H1 (cell line): ENCODE data around the gene TXLNG. TPM values are rescaled to one million over a fixed set of nuclear protein-coding genes. Genes with fewer than 3 reads are reported as not detected.

Source experiments
- CTCF ChIA-PET: fragments of 300-600 bp; sonication (Branson Sonifier 250); formaldehyde crosslinking; loops from one replicate; lab custom pipeline; 2021; ENCODE audit not compliant: partially characterized antibody; lab: Charles Lee
- POLR2A ChIA-PET: fragments of 300-600 bp; sonication (Branson Sonifier 250); formaldehyde crosslinking; loops from one replicate; lab custom pipeline; 2021; ENCODE audit warnings: inconsistent platforms; ENCODE audit not compliant: partially characterized antibody; lab: Charles Lee
- DNase-seq, 2 experiments: peaks; one replicate each; pipeline versions ENCODE4 v3.0.0 to v3.0.0-alpha.2; 2010 to 2022; ENCODE audit warnings: low spot score in 2 of 2, low read depth in 1 of 2, mixed read lengths in 1 of 2
- FAIRE-seq: peaks from 2 replicates; lab custom pipeline; 2011; peaks lifted over from hg19 to GRCh38; lab: Jason Lieb, UNC
- H2AFZ ChIP-seq: 2 replicates; pipeline ENCODE4 v1.8.1; 2012; ENCODE audit warnings: low read length, inconsistent platforms
- H2AK5ac ChIP-seq: 2 replicates; pipeline ENCODE4 v1.6.1; 2013; ENCODE audit warnings: low read depth, low read length
- H2BK120ac ChIP-seq: replicated peaks from 2 replicates; pipeline ENCODE3; 2013; ENCODE audit warnings: low read depth, low read length, inconsistent platforms
- H2BK12ac ChIP-seq: 2 replicates; pipeline ENCODE4 v1.6.1; 2013; ENCODE audit warnings: low read depth, low read length
- H2BK15ac ChIP-seq: 2 replicates; pipeline ENCODE4 v1.6.1; 2013; ENCODE audit warnings: low read length
- H2BK20ac ChIP-seq: 2 replicates; pipeline ENCODE4 v1.6.1; 2013; ENCODE audit warnings: low read length
- H2BK5ac ChIP-seq: 2 replicates; pipeline ENCODE4 v1.6.1; 2013; ENCODE audit warnings: low read depth, low read length
- H3K14ac ChIP-seq: 2 replicates; pipeline ENCODE4 v1.6.1; 2013; ENCODE audit warnings: inconsistent platforms; ENCODE audit not compliant: insufficient read length
- H3K18ac ChIP-seq: 2 replicates; pipeline ENCODE4 v1.6.1; 2013; ENCODE audit warnings: low read length; ENCODE audit errors: extremely low read depth
- H3K23ac ChIP-seq: 2 replicates; pipeline ENCODE4 v1.6.1; 2013; ENCODE audit warnings: inconsistent platforms; ENCODE audit not compliant: insufficient read length
- H3K23me2 ChIP-seq: 2 replicates; pipeline ENCODE4 v1.6.1; 2013; ENCODE audit warnings: low read depth, low read length
- H3K27ac ChIP-seq: 2 replicates; pipeline ENCODE4 v1.6.1; 2011; ENCODE audit warnings: low read depth, low read length, inconsistent platforms
- H3K27me3 ChIP-seq, 4 experiments: replicated peaks in 1 of 4; 1 replicate in 1 of 4; 2 replicates in 3 of 4; pipeline versions ENCODE4 v1.6.1 to v1.8.1; 2011 to 2013; ENCODE audit warnings: low read length in 3 of 4, mild to moderate bottlenecking in 3 of 4, inconsistent platforms in 2 of 4, mixed read lengths in 2 of 4, moderate library complexity in 1 of 4; ENCODE audit not compliant: control insufficient read depth in 3 of 4, insufficient read depth in 3 of 4; ENCODE audit errors: extremely low read depth in 1 of 4
- H3K36me3 ChIP-seq, 4 experiments: 2 replicates each; pipeline versions ENCODE4 v1.6.1 to v1.8.1; 2011 to 2013; ENCODE audit warnings: mild to moderate bottlenecking in 4 of 4, low read length in 3 of 4, moderate library complexity in 2 of 4, control low read depth in 1 of 4, inconsistent platforms in 1 of 4; ENCODE audit not compliant: insufficient read depth in 4 of 4, control insufficient read depth in 2 of 4
- H3K4ac ChIP-seq: replicated peaks from 2 replicates; pipeline ENCODE3; 2013; ENCODE audit warnings: low read length, low read depth, mixed read lengths, inconsistent platforms; ENCODE audit not compliant: insufficient read length
- H3K4me1 ChIP-seq, 4 experiments: replicated peaks in 1 of 4; 1 replicate in 1 of 4; 2 replicates in 3 of 4; pipeline versions ENCODE4 v1.6.1 to v1.8.1; 2011 to 2013; ENCODE audit warnings: low read length in 3 of 4, inconsistent platforms in 2 of 4, mixed read lengths in 1 of 4; ENCODE audit not compliant: insufficient read depth in 4 of 4, control insufficient read depth in 3 of 4
- H3K4me2 ChIP-seq, 2 experiments: 2 replicates each; pipeline versions ENCODE4 v1.6.1 to v1.8.1; 2011 to 2013; ENCODE audit warnings: low read depth in 2 of 2, low read length in 2 of 2, control low read depth in 1 of 2, inconsistent platforms in 1 of 2, mild to moderate bottlenecking in 1 of 2; ENCODE audit not compliant: insufficient read depth in 1 of 2
- H3K4me3 ChIP-seq, 4 experiments: fragments of 200-600, 300-600 bp in 1 of 4; sonication (generic), shearing (Covaris generic), sonication (Bioruptor Twin) in 1 of 4; 2 replicates each; pipeline versions ENCODE4 v1.5.1 to v1.8.1; 2011 to 2016; ENCODE audit warnings: low read length in 4 of 4, low read depth in 3 of 4, control low read depth in 2 of 4, inconsistent platforms in 2 of 4, mild to moderate bottlenecking in 2 of 4, mixed read lengths in 1 of 4, moderate library complexity in 1 of 4; ENCODE audit not compliant: insufficient read depth in 2 of 4; ENCODE audit errors: extremely low read depth in 1 of 4
- H3K56ac ChIP-seq: replicated peaks from 2 replicates; pipeline ENCODE3; 2013; ENCODE audit warnings: low read depth, mild to moderate bottlenecking, mixed read lengths, low read length, inconsistent platforms; ENCODE audit not compliant: insufficient read length
- H3K79me1 ChIP-seq: 2 replicates; pipeline ENCODE4 v1.6.1; 2013; ENCODE audit warnings: low read depth, low read length, control low read depth
- H3K79me2 ChIP-seq, 2 experiments: 2 replicates each; pipeline versions ENCODE4 v1.6.1 to v1.8.1; 2012 to 2013; ENCODE audit warnings: low read length in 2 of 2, mild to moderate bottlenecking in 2 of 2, inconsistent platforms in 1 of 2; ENCODE audit not compliant: insufficient read depth in 2 of 2, control insufficient read depth in 1 of 2
- H3K9ac ChIP-seq, 4 experiments: replicated peaks in 1 of 4; 1 replicate in 1 of 4; 2 replicates in 3 of 4; pipeline versions ENCODE4 v1.6.1 to v1.8.1; 2011 to 2013; ENCODE audit warnings: low read depth in 3 of 4, low read length in 3 of 4, control low read depth in 2 of 4, mild to moderate bottlenecking in 2 of 4, moderate library complexity in 2 of 4, inconsistent platforms in 1 of 4; ENCODE audit errors: extremely low read depth in 1 of 4
- H3K9me3 ChIP-seq, 2 experiments: 2 replicates each; pipeline versions ENCODE4 v1.6.1 to v1.8.1; 2012 to 2013; ENCODE audit warnings: mild to moderate bottlenecking in 2 of 2, moderate library complexity in 2 of 2, control low read depth in 1 of 2, inconsistent platforms in 1 of 2, low read depth in 1 of 2, low read length in 1 of 2, mixed read lengths in 1 of 2; ENCODE audit not compliant: insufficient read depth in 2 of 2
- H4K20me1 ChIP-seq, 2 experiments: replicated peaks in 1 of 2; 2 replicates each; pipeline versions ENCODE3 to v1.8.1; 2011 to 2013; ENCODE audit warnings: inconsistent platforms in 2 of 2, low read length in 2 of 2, mild to moderate bottlenecking in 1 of 2; ENCODE audit not compliant: insufficient read depth in 2 of 2, control insufficient read depth in 1 of 2
- H4K5ac ChIP-seq: 2 replicates; pipeline ENCODE4 v1.6.1; 2013; ENCODE audit warnings: low read length, low read depth, mixed read lengths, inconsistent platforms; ENCODE audit not compliant: insufficient read length
- H4K8ac ChIP-seq: 2 replicates; pipeline ENCODE4 v1.8.0; 2013; ENCODE audit warnings: mild to moderate bottlenecking, moderate library complexity, low read length, inconsistent platforms; ENCODE audit not compliant: insufficient read depth; ENCODE audit errors: extremely low read depth
- H4K91ac ChIP-seq: replicated peaks from 2 replicates; pipeline ENCODE3; 2013; ENCODE audit warnings: low read length, mixed read lengths, inconsistent platforms; ENCODE audit not compliant: insufficient read length
- BRCA1 ChIP-seq: IDR thresholded peaks from 2 replicates; pipeline ENCODE4 v1.6.1; 2012; ENCODE audit warnings: low read depth, low read length, improper control_type of control experiment
- RXRA ChIP-seq: IDR thresholded peaks from 2 replicates; pipeline ENCODE4 v1.6.1; 2011; ENCODE audit warnings: low read depth, mild to moderate bottlenecking, low read length, moderate library complexity; ENCODE audit not compliant: insufficient read depth
- WGBS, 2 experiments: shearing (Covaris generic) in 1 of 2; methylation state at CpG; one replicate each; pipeline versions ENCODE4 v1.1.6 to v1.1.7; 2013 to 2015; ENCODE audit warnings: low lambda C conversion rate in 2 of 2, mixed read lengths in 2 of 2, inconsistent platforms in 1 of 2, low coverage in 1 of 2, missing lambda C conversion rate in 1 of 2; ENCODE audit not compliant: insufficient replicate concordance in 2 of 2, insufficient coverage in 1 of 2, insufficient read length in 1 of 2; ENCODE audit errors: extremely low coverage in 1 of 2, missing lambda C conversion rate in 1 of 2; 5-methylcytosine and 5-hydroxymethylcytosine counted together
- polyA plus RNA-seq, 7 experiments: library from polyadenylated mRNA; depleted of rRNA in 3 of 7; stranded (reverse) in 5 of 7; unstranded in 2 of 7; fragments of >200 nt in 5 of 7; fragments of 200-250 nt in 2 of 7; gene quantifications; 1 replicate in 5 of 7; 2 replicates in 1 of 7; 4 replicates in 1 of 7; pipeline versions ENCODE4 v1.2.1 to v1.2.3, GENCODE V29; 2011 to 2013; ENCODE audit warnings: missing spikeins in 2 of 7, mixed read lengths in 2 of 7
- total RNA-seq: library from RNA; stranded (reverse); fragmentation: NEBNext Ultra II Directional; extraction: Animal tissue kit (Norgen Biotek cat#: 25700); gene quantifications from 2 replicates; pipeline ENCODE4 v1.2.1, GENCODE V29; 2021

Gene TXLNG
- total and polyA plus RNA-seq, 2 of the 8 experiments (the other 6 are each of a cell fraction or from before 2014, with no cell fraction given): 32.9 to 42.9 TPM

DNA sequence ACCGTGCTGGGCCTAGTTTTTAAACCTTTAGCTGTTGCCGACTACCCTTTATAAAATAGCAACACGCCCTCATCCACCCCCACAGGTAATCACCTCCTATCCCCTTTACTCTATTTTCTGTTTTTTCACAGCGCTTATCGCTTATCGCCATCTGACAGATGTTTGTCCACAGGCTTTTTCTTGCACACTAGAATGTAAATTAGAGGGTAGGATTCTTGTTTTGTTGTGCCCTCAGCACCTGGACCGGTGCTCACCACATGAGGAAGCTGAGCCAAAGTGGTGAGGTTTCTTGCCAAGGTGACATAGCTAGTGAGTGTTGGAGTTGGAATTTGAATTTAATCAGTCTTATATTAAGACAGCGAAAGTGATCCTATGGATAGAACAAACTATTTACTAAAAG lies 86.8 kb downstream of the TXLNG start:
- no peak overlapping the region for H2BK20ac ChIP-seq
- H3K4ac ChIP-seq: no peak overlapping the region
- no peak overlapping the region for H3K18ac ChIP-seq
- no peak overlapping the region for H4K91ac ChIP-seq
- ChIA-PET CTCF (interaction anchor here (0.6 to 4.7 kb wide), 4 partner anchors 10 to 209 kb away, joined by 3 to 33 read pairs (median 4); no protein-coding TSS in a partner anchor), POLR2A (no interaction called here)
- H3K9ac ChIP-seq: no peak overlapping the region
- no peak overlapping the region for H2BK15ac ChIP-seq
- no peak overlapping the region for H2AFZ ChIP-seq
- peaks cover 0 to 10% of the 10 kb centered on the region in 2 experiments for H4K20me1 ChIP-seq
- FAIRE-seq: no peak
- no peak for DNase-seq
- H2BK12ac ChIP-seq: no peak overlapping the region
- 88% methylated on average over 7 of the region's 8 CpGs; no CpG with 5 or more reads in 1 of the 2 experiments for WGBS, 2 experiments
- H3K9me3 ChIP-seq: no peaks in the 10 kb centered on the region
- H2AK5ac ChIP-seq: no peak overlapping the region
- H3K56ac ChIP-seq: no peak overlapping the region
- peaks cover 0 to 6% (median 0%) of the 10 kb centered on the region in 4 experiments; a peak in 3 of 8 replicates for H3K36me3 ChIP-seq
- H3K27me3 ChIP-seq: no peaks in the 10 kb centered on the region
- H3K4me1 ChIP-seq: peaks cover 0 to 7% (median 0%) of the 10 kb centered on the region in 4 experiments; a peak in 3 of 7 replicates
- H3K23me2 ChIP-seq: peaks cover 6% of the 10 kb centered on the region
- no peak overlapping the region for H3K4me3 ChIP-seq
- H3K79me1 ChIP-seq: no peaks in the 10 kb centered on the region
- peaks cover 11 to 13% of the 10 kb centered on the region in 2 experiments for H3K79me2 ChIP-seq
- H2BK120ac ChIP-seq: no peak overlapping the region
- H4K8ac ChIP-seq: no peak overlapping the region
- no peak overlapping the region for H3K23ac ChIP-seq
- no peak overlapping the region for H2BK5ac ChIP-seq
- no peak overlapping the region for H3K27ac ChIP-seq
- no peak overlapping the region for H3K14ac ChIP-seq
- no peak overlapping the region for H4K5ac ChIP-seq
- no peak overlapping the region for H3K4me2 ChIP-seq
- TF ChIP-seq BRCA1: no peak
- TF ChIP-seq RXRA: no peak
